WTC11 (cell line): ENCODE results near the gene ELP5. TPM values are rescaled to one million over a fixed set of nuclear protein-coding genes. Genes with fewer than 3 reads are reported as not detected.

ENCODE experiments used
- ATAC-seq: fragments of 200-7000 bp; cut with Tn5 transposase; 2 replicates; pipeline ENCODE4 v1.10.0; 2021; ENCODE audit warnings: mild to moderate bottlenecking, moderate library complexity
- CTCF ChIA-PET: fragments of 300-600 bp; sonication (Branson Sonifier 250); formaldehyde crosslinking; loops from one replicate; lab custom pipeline; 2021; ENCODE audit warnings: antibody characterized with exemption; lab: Charles Lee
- POLR2A ChIA-PET: fragments of 350-600 bp; sonication (Branson Sonifier 250); formaldehyde crosslinking; loops from one replicate; lab custom pipeline; 2021; ENCODE audit warnings: antibody characterized with exemption; lab: Charles Lee
- DNase-seq: peaks from one replicate; pipeline ENCODE4 v3.0.0; 2021; ENCODE audit warnings: low spot score
- H3K27ac Mint-ChIP-seq: 2 replicates; pipeline ENCODE4 v1.8.0; 2021; ENCODE audit warnings: mixed read lengths
- H3K27me3 Mint-ChIP-seq: 2 replicates; pipeline ENCODE4 v1.8.0; 2021; ENCODE audit warnings: low read depth, mild to moderate bottlenecking, moderate library complexity, mixed read lengths
- H3K36me3 Mint-ChIP-seq: 2 replicates; pipeline ENCODE4 v1.8.0; 2021; ENCODE audit warnings: mixed read lengths
- H3K4me1 Mint-ChIP-seq: 2 replicates; pipeline ENCODE4 v1.8.0; 2022; ENCODE audit warnings: mixed read lengths
- H3K4me3 Mint-ChIP-seq: 2 replicates; pipeline ENCODE4 v1.8.0; 2021; ENCODE audit warnings: mild to moderate bottlenecking, moderate library complexity, mixed read lengths
- H3K9me3 Mint-ChIP-seq: 2 replicates; pipeline ENCODE4 v1.8.0; 2021; ENCODE audit warnings: mixed read lengths
- ARID4B ChIP-seq: sonication (generic); formaldehyde crosslinking; IDR thresholded peaks from 2 replicates; pipeline ENCODE4 v1.8.0; 2023; ENCODE audit warnings: missing genetic modification reagents, mild to moderate bottlenecking, borderline replicate concordance
- E2F1 ChIP-seq: sonication (generic); formaldehyde crosslinking; IDR thresholded peaks from 2 replicates; pipeline ENCODE4 v1.8.0; 2022; ENCODE audit warnings: mild to moderate bottlenecking, missing genetic modification reagents
- ESRRA ChIP-seq: sonication (generic); formaldehyde crosslinking; IDR thresholded peaks from 2 replicates; pipeline ENCODE4 v1.8.1; 2022; ENCODE audit warnings: mild to moderate bottlenecking, missing genetic modification reagents, borderline replicate concordance
- FOXK1 ChIP-seq: sonication (generic); formaldehyde crosslinking; IDR thresholded peaks from 2 replicates; pipeline ENCODE4 v1.8.0; 2022; ENCODE audit warnings: mild to moderate bottlenecking, moderate library complexity, missing genetic modification reagents
- FOXP4 ChIP-seq: sonication (generic); formaldehyde crosslinking; IDR thresholded peaks from 2 replicates; pipeline ENCODE4 v1.8.0; 2022; ENCODE audit warnings: mild to moderate bottlenecking, missing genetic modification reagents
- GABPB1 ChIP-seq: sonication (generic); formaldehyde crosslinking; IDR thresholded peaks from 2 replicates; pipeline ENCODE4 v1.8.1; 2023; ENCODE audit warnings: mild to moderate bottlenecking, missing genetic modification reagents
- GRHL2 ChIP-seq: fragments of 250-450 bp; sonication (Bioruptor Pico); IDR thresholded peaks from 2 replicates; pipeline ENCODE4 v1.8.0; 2022; ENCODE audit warnings: mild to moderate bottlenecking, moderate library complexity; ENCODE audit not compliant: insufficient replicate concordance, severe bottlenecking
- HMGXB4 ChIP-seq: sonication (generic); formaldehyde crosslinking; IDR thresholded peaks from 2 replicates; pipeline ENCODE4 v1.8.1; 2023; ENCODE audit warnings: mild to moderate bottlenecking, moderate library complexity, missing genetic modification reagents
- IRF1 ChIP-seq: sonication (generic); formaldehyde crosslinking; IDR thresholded peaks from 2 replicates; pipeline ENCODE4 v1.8.0; 2023; ENCODE audit warnings: missing genetic modification reagents
- MAX ChIP-seq: sonication (generic); formaldehyde crosslinking; IDR thresholded peaks from 2 replicates; pipeline ENCODE4 v1.8.0; 2022; ENCODE audit warnings: mild to moderate bottlenecking, missing genetic modification reagents
- MXD4 ChIP-seq: fragments of 250-450 bp; sonication (Bioruptor Pico); IDR thresholded peaks from 2 replicates; pipeline ENCODE4 v1.8.0; 2021; ENCODE audit warnings: mild to moderate bottlenecking, moderate library complexity, borderline replicate concordance
- NFE2L1 ChIP-seq: sonication (generic); formaldehyde crosslinking; IDR thresholded peaks from 2 replicates; pipeline ENCODE4 v1.8.1; 2023; ENCODE audit warnings: missing genetic modification reagents
- NR1H2 ChIP-seq: sonication (generic); formaldehyde crosslinking; IDR thresholded peaks from 2 replicates; pipeline ENCODE4 v1.9.0; 2021; ENCODE audit warnings: mild to moderate bottlenecking, moderate library complexity, missing genetic modification reagents
- USF1 ChIP-seq: sonication (generic); formaldehyde crosslinking; IDR thresholded peaks from 2 replicates; pipeline ENCODE4 v1.8.0; 2022; ENCODE audit warnings: mild to moderate bottlenecking, missing genetic modification reagents
- ZNF281 ChIP-seq: sonication (generic); formaldehyde crosslinking; IDR thresholded peaks from 2 replicates; pipeline ENCODE4 v1.8.0; 2023; ENCODE audit warnings: mild to moderate bottlenecking, missing genetic modification reagents
- total RNA-seq: library from RNA; stranded (reverse); gene quantifications from 3 replicates; pipeline ENCODE4 v1.2.3, GENCODE V29; 2021

Gene ELP5
- total RNA-seq, 1 experiment from 2014 or later: 101 TPM

- TF ChIP-seq FOXP4 (CRISPR knock-in tag) (no peak), MAX (CRISPR knock-in tag) (peak; percentile 67; the same call in 1 of the 2 replicates), ESRRA (no peak), GRHL2 (no peak), MXD4 (CRISPR knock-in tag) (no peak), FOXK1 (CRISPR knock-in tag) (0 out of 2 replicates have a peak, but pooled peaks have one; percentile 29), HMGXB4 (CRISPR knock-in tag) (0 out of 2 replicates have a peak, but pooled peaks have one; percentile 35), E2F1 (no peak), NR1H2 (no peak)
These were observed 10.3 kb downstream of the ELP5 start, which contains the start of gene CLDN7 (continued) for GRCh38 chr17:7262192-7262934.

- peak; percentile 93 for DNase-seq
- H3K4me1 Mint-ChIP-seq: peaks cover 26% of the 10 kb centered on the region
- no peaks in the 10 kb centered on the region for H3K9me3 Mint-ChIP-seq
- no peaks in the 10 kb centered on the region for H3K27me3 Mint-ChIP-seq
- CTCF ChIA-PET: interaction anchor here (0.8 to 4.8 kb wide), 4 partner anchors 18 to 93 kb away, joined by 3 to 23 read pairs (median 6); partner anchors contain the start of gene SLC2A4
- peak overlapping the region; percentile 98 for H3K4me3 Mint-ChIP-seq
- peaks cover 5% of the 10 kb centered on the region for H3K36me3 Mint-ChIP-seq
- peak; percentile 65 for ATAC-seq
- POLR2A ChIA-PET: interaction anchor here (0.6 to 1.3 kb wide), 7 partner anchors 17 to 141 kb away, joined by 3 to 6 read pairs (median 3); partner anchors contain the start of genes ACADVL, DLG4, GABARAP and NEURL4
- peak overlapping the region; percentile 100 for H3K27ac Mint-ChIP-seq
- TF ChIP-seq ARID4B (CRISPR knock-in tag) (0 out of 2 replicates have a peak, but pooled peaks have one; percentile 69), IRF1 (CRISPR knock-in tag) (0 out of 2 replicates have a peak, but pooled peaks have one; percentile 42), FOXK1 (CRISPR knock-in tag) (peak; percentile 48; the same call in 1 of the 2 replicates), ZNF281 (CRISPR knock-in tag) (peak; percentile 90), GABPB1 (CRISPR knock-in tag) (no peak), USF1 (CRISPR knock-in tag) (0 out of 2 replicates have a peak, but pooled peaks have one; percentile 5), NFE2L1 (CRISPR knock-in tag) (0 out of 2 replicates have a peak, but pooled peaks have one; percentile 66)
These were observed 11.2 kb downstream of the ELP5 start for GRCh38 chr17:7262935-7263800.
